NCI-H146 treated with DMSO at 0.1 percent for 48 hours (cell line): ENCODE measurements around the gene ZFAND2A.
"Not testable (repeated sequence)": the region's sequence is repeated elsewhere in the genome, so short reads cannot be mapped to it uniquely, and the experiment has no call there.

Experiments used
- DNase-seq: peaks from one replicate; lab custom pipeline; 2025; ENCODE audit not compliant: unreplicated experiment; lab: John Stamatoyannopoulos, UW

ZFAND2A gene

DNA sequence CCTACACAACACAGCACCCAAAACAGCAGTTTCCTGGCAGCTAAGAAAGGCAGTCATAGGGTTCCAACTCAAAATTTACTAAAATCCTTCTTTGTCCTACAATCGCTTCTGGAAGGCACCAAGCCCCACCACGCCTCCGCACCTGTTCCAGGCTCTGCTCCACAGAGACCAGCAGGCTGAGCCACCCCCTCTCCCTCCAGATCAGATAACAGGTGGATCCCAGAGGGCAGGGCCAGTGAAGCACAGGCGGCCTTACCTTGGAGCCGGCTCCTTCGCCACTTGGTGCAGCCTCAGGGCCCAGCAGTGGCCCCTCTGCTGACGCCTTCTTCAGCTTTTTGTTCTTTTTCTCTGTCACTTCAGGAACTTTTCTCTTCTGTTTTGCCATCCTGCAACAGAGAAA, 33.0 kb downstream of the ZFAND2A start:
- DNase-seq: no peak

DNA sequence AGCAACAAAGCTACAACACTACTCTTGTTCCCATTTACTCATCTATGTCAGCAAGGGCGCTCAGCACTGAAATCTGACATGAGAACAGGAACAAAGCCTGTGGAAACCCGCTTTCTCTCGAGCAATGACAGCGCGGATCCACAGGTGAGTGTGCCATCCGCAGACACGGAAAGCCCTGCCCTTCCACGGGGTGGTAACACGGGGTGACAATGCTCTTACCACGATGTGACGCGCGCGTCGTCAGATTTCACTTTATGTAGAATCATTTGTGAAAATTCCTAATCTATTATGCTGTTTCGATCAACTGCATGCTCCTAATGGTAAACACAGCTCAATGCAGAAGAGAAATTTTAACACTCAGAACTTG, 34.4 kb downstream of the ZFAND2A start:
- DNase-seq: no peak

DNA sequence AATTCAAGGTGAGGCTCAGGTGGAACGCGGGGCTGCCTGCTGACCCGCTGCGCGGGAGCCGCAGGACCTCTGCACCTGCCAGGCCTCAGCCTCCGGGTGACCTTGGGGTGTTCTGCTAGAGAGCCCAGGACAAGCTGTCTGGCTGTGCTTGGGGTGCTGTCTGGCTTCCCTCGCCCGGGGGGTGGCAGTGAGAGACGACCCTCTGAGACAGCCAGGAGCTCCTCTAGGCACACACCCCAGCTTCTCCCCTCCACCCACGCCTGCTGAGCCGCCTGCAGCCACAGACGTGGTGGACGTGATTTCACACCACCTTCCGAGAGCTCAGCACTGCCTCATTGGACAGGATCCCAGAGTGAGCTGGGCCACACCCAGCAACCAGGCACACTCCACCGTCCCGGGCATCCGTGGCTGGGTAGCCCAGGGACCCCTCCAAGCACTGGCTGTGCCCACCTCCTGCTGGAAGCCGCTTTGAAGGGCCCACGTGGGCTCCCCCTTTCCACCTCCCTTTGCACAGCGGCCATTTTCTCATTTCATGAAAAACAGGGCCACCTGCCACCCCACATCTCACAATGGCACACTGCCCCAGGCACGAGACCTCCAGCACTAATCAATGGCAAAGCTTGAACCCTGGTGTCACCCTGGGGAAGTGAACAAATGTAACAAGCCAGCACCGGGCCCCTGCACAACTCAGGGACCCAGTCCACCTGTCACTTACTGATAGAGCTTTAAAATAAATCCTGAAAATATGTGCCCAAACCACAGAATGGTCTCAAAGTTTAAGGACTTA, 35.0 kb downstream of the ZFAND2A start:
- DNase-seq: no peak

DNA sequence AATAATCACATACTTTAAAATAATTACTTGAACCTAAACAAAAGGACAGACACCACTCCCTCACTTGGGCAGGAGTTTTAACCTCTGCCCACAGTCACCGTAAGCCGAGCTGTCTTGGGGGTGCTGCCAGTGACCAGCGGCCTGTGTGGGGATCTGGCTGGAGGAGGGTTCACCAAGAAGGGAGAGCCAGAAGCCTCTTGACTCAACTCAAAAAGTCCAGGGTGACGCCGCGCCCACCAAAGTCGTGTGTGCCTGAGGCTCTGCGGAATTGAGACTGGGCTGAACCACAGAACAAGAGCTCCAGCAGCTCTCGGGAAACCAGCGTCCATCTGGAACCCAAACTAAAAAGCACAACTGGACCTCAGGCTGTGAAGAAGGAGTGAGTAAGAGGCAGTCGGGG, 35.8 kb downstream of the ZFAND2A start:
- DNase-seq: no peak

DNA sequence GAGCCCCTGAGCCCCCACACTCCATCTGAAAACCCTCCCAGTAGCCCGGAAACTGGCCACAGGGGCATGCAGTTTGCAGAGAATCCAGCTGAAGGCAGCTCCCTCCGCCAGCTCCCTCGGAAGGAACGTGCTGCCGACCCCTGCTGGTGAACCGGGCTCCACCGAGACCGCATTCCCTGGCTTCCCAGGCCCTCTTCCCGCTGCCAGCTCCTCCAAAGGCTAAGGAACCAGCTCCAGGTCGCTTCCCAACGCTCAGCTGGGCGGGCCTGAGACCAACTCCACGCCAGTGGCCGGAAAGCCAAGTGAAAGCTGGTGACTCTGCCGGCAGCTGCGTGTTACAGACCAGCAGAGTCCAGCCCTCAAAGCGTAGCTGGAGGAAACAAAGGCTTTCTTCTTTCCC, 36.3 kb downstream of the ZFAND2A start:
- DNase-seq: no peak

DNA sequence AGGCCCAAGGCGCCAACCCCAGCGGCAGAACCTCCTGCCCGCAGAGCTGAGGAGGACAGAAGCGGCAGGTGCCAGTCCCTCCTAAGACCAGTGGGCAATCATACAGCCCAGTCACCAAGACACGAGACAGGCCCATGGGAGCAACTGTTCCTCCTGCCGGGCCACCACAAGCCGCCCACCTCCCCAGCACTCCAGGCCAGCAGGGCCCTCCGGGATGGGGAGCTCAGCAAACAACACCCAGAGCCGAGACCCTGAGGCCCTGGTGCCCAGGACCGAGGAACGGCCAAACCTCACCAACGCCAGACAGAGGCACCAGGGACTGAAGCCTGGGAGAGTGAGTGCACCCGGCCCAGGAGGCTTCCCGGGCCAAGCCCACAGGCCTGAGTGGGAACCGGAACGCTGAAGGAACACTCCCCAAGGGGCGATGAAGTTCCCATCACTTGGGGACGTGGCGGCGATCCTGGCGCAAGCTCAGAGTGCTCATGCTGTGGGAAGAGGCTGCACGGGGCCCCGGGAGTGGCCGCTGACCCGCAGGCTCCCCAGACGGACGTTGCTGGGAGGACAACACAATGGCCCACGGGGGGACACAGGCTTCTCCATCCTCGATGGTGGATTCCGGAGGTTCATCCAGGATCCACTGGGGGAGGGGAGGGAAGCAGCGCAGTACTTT, 37.0 kb downstream of the ZFAND2A start:
- no peak for DNase-seq

DNA sequence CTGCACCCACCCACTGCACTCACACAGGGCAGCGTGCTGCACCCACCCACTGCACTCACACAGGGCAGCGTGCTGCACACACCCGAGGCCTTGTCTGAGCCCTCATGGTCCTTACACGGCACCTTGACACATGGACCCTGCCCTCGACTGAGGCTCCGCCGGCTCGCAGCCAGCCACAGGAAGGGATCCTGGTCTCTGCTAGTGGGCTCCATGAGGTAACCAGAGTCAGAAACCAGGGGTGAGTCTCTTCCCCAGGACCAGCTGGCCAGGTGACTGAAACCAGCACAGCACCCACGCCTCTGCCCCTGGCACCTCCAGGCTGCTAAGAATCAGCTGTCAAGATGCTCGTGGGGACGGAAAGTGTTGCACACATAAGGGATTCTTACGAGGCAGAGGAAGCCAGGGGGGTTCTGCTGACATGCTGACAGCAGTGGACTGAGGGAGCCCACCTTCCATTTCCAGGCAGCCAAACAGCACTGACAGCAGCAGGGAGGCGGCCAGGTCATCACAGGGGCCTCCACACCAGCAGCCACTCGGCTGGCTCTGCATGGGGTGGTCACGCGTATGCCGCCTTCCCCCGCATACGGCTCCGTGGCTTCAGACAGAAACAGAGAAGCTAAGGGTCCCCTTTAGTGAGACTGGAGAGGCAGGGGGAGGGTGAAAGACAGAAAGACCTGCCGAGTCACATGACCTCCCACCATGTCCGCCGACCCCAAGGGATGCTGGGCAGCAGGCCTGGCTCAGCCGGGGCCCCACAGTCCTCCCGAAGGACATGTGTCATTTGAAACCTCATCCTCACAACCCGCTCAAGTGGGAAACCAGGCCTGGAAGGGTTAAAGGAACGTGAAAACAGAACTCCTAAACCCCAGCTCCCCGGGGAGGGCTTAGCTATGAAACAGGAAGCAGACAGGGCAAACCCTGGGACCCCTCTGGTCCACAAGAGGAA, 37.8 kb downstream of the ZFAND2A start:
- DNase-seq: no peak

DNA sequence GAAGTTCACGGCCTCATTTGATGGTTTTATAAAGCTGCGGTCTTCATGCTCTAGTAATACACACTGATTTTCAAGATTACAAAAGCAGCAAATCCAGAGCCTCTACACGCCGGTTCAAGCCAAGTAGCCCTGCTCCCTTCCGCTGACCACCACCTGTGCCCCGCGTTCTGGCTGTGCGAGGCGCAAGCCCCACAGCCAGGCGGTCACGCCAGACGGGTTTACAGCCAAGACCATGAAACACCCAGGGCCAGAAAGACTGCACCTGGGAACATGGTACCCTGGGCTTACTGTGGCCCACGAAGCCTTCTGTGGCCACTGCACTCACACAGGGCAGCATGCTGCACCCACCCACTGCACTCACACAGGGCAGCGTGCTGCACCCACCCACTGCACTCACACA, 38.5 kb downstream of the ZFAND2A start:
- no peak for DNase-seq

DNA sequence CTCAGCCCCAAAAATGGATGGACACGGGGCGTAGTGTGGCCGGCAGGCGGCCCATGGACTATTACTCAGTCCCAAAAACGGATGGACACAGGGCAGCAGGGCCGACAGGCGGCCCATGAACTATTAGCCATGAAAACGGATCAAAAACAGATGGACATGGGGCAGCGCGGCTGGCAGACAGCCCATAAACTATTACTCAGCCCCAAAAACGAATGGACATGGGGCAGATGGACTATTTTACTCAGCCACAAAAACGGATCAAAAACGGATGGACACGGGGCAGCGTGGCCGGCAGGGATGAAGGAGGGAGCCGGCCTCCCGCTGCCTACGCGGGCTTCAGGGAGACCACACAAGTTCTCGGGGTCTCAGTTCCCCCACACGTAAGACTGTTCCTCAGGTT, 39.2 kb downstream of the ZFAND2A start:
- DNase-seq: no peak

DNA sequence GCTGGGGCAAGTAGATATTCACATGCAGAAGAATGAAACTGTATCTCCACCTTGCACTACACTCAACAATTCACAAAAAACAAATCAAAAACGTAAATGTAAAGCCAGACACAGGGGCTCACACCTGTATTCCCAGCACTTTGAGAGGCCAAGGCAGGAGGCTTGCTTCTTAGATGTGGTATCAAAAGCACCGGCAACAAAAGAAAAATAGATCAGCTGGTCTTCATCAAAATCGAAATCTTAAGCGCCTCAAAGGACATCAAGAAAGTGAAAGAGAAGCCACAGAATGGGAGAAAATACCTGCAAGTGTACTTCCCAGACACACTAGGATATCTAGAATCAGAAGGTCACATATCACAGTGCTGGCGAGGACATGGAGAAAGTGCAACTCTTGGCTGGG, 40.8 kb downstream of the ZFAND2A start:
- no peak for DNase-seq

DNA sequence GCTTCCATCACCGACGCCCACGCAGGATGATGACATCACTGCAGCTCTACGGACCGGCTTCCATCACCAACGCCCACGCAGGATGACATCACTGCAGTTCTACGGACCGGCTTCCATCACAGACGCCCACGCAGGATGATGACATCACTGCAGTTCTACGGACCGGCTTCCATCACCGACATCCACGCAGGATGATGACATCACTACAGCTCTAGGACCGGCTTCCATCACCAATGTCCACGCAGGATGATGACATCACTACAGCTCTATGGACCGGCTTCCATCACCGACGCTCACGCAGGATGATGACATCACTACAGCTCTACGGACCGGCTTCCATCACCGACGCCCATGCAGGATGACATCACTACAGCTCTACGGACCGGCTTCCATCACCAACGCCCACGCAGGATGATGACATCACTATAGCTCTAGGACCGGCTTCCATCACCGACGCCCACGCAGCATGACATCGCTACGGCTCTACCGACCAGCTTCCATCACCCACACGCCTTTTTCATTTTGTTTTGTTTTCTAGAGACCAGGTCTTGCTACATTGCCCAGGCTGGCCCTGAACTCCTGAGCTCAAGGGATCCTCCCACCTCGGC, 42.6 kb downstream of the ZFAND2A start:
- DNase-seq: no peak

DNA sequence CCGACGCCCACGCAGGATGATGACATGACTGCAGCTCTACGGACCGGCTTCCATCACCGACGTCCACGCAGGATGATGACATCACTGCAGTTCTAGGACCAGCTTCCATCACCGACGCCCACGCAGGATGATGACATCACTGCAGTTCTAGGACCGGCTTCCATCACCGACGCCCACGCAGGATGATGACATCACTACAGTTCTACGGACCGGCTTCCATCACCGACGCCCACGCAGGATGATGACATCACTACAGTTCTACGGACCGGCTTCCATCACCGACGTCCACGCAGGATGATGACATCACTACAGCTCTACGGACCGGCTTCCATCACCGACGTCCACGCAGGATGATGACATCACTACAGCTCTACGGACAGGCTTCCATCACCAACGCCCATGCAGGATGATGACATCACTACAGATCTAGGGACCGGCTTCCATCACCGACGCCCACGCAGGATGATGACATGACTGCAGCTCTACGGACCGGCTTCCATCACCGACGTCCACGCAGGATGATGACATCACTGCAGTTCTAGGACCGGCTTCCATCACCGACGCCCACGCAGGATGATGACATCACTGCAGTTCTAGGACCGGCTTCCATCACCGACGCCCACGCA, 43.5 kb downstream of the ZFAND2A start:
- not testable (repeated sequence) for DNase-seq

DNA sequence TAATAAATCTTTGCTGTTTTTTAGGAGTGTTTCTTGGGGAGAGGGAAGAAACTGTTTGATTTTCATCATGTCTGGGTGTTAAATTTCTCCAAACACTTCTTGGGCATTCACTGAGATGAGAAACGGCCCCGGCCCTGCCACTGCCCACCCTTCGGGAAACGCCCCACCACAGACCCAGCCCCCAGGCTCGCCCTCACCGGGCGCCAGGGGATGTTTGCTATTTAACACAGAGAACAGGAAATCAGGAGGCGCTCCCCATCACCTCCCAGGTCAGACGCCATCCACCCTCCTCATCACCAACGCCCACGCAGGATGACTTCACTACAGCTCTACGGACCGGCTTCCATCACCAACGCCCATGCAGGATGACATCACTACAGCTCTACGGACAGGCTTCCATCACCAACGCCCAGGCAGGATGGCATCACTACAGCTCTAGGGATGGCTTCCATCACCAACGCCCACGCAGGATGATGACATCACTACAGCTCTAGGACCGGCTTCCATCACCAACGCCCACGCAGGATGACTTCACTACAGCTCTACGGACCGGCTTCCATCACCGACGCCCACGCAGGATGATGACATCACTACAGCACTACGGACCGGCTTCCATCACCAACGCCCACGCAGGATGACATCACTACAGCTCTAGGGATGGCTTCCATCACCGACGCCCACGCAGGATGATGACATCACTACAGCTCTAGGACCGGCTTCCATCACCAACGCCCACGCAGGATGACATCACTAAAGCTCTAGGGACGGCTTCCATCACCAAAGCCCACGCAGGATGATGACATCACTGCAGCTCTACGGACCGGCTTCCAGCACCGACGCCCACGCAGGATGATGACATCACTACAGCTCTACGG, 44.6 kb downstream of the ZFAND2A start:
- DNase-seq: not testable (repeated sequence)

DNA sequence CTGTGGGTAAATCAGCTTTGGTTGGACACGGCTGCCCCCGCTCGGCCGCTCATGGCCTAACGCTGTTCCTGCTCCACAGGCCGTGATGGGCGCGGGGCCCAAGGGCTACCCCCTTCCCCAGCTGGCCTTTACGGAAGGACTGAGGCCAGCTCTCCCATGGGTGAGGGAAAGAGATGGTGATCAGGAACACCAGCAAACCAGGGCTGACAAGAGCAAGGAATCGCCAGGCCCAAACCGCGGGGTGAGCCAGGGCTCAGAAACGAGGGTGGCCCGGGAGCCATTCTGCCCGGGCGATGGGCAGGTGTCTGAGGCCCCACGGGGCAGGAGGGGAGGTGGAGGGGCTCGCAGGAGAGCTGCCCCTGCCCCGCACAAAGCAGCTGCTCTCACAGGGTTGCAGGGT, 45.5 kb downstream of the ZFAND2A start:
- no peak for DNase-seq

DNA sequence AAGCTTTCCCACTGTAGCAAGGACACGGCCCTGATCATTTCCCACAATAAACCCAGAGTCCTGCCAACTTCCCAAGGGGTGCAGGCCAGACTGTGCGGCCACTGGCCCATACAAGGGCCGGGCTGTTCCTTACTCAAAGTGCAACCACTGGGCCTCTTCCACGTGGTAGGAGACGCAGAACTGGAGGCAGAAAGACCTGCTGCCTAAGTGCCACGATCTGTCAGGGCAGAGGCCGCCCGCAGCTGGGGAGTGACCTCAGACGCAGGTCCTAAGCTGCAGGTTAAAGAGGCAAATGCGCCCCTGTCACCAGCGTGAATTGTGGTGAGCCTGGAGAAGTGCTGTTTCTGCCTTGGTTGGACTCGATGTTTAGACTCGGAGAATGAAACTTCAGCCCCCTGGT, 45.9 kb downstream of the ZFAND2A start:
- DNase-seq: no peak

DNA sequence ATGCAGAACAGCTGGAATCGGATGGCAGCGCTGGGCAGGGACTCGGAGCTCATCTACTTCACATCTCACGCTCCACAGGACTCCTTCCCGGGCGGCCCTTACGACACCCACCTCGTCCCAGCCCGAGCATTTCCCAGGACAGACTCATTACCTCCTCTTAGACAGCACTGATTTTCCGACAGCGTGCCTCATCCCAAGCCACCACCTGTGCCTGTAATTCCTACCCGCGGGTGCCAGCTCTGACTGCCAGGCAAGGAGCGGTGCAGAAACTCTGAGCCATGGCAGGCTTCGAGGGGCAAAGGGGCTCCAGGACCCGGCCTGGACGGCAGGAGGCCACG, 46.5 kb downstream of the ZFAND2A start:
- no peak for DNase-seq

DNA sequence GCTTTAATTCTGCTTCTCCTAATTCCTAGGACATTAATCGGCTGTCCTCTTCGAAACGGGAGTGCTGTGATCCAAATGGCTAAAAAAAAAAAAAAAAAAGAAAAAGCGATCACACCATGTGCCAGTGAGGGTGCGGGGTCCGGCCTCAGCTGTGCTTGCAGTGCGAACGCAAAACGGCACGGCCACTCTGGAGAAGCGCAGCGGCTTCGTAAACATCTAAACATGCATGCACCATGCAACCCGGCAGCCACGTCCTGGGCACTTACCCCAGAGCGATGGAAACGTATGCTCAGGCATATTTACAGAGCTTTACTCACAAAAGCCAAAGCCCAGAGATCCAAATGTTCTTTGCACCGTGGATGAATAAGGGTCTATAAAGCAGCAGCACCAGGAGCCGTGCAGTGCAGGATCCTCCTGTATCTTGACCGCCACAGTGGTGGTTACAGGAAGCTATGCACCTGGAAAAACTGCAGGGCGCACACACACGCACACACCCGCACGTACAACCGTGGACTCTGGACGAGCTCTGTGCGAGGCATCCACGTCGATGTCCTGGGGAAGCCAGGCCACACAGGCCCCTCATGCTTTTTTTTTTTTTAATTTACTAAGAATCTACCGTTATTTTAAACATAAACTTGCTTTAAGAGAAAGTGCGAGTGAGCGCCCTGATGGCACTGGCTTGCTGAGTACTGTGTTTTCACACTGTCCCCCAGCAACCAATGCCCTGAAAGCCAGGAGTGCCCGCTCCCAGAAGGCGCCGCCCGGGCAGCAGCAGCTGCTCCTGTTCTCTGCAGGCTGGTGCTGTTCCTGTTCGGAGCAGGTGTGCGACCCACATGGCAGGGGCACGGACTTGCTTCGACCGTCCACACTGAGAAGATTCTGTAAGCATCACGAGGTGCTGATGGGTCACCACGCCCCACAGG, 47.1 kb downstream of the ZFAND2A start:
- DNase-seq: no peak

DNA sequence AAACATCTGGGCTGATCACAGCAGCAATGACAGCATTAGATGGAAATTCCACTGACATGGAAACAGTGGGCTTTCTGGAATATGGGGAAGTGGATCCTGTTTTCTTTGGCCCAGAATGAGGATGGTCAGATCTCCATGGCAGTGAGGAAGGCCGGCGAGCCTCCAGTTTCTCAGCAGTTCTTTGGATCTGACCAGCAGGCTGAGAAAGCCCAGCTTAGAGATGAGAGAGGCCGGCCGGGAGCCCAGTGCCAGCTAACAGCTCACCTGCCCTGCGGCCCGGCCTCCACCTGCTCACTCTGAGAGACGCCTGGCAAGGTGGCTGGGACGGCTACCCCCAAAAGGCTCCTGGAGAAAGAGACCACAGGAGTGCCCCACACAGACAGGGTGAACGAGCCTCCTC, 47.9 kb downstream of the ZFAND2A start:
- DNase-seq: no peak

DNA sequence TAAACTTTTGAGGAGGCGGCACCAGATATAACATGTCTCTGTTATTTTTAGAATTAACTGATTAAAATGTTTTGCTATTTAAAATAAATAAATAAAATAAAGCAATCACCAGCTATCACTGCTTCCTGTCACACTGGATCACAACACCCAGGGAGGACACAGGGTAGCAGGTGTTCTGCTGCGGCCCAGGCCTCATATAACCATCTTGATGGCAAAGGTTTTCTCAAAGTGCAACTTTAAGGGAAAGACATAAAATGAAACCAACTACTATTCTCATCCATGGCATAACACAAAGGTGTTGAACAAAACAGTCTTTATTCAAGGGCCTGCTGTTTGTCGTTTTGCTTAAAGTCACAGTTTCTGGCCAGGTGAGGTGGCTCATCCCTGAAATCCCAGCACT, 48.8 kb downstream of the ZFAND2A start:
- no peak for DNase-seq
